Epithelial cell of proximal tubule (primary cell): Measurements from ENCODE around the gene RPL37. TPM values are rescaled to one million over a fixed set of nuclear protein-coding genes. Genes with fewer than 3 reads are reported as not detected.
"Not testable (repeated sequence)": the region's sequence is repeated elsewhere in the genome, so short reads cannot be mapped to it uniquely, and the experiment has no call there.

Source experiments
- DNase-seq: peaks from one replicate; pipeline ENCODE4 v3.0.0-alpha.2; 2011; ENCODE audit warnings: low read depth
- H3K4me3 ChIP-seq: 2 replicates; pipeline ENCODE4 v1.5.1; 2011; ENCODE audit warnings: low read depth, mild to moderate bottlenecking, low read length
- CTCF ChIP-seq: conservative IDR thresholded peaks from 2 replicates; pipeline ENCODE4 v1.5.1; 2012; ENCODE audit warnings: low read depth, mild to moderate bottlenecking, low read length
- total RNA-seq: library from RNA; depleted of rRNA; stranded (reverse); fragments of >200 nt; gene quantifications from 2 replicates; pipeline ENCODE4 v1.2.3, GENCODE V29; 2015

Gene RPL37
- total RNA-seq = 159 and 301 TPM in 2 replicates

- H3K4me3 ChIP-seq = peak within 1 kb of the TSS; percentile 96
- peak; percentile 74 for DNase-seq
- TF ChIP-seq CTCF = no peak
Measured at GRCh38 chr5:40834849-40835787, at the start of gene RPL37. RPL37 (minus strand) TSS chr5:40835222; CDS start chr5:40835185, 37 bp downstream.

- not testable (repeated sequence) for DNase-seq, H3K4me3 ChIP-seq
Measured at GRCh38 chr5:40883051-40883450, 48.0 kb upstream of the RPL37 start.

GRCh38 chr5:40882291-40882690, 47.3 kb upstream of the RPL37 start:
- H3K4me3 ChIP-seq = no peak overlapping the region
- DNase-seq = no peak
- TF ChIP-seq CTCF = no peak

- DNase-seq = no peak
- H3K4me3 ChIP-seq = no peak overlapping the region
- TF ChIP-seq CTCF = peak; percentile 43
Measured at GRCh38 chr5:40879163-40879942, 44.3 kb upstream of the RPL37 start.

GRCh38 chr5:40877371-40877988, 42.5 kb upstream of the RPL37 start:
- H3K4me3 ChIP-seq = no peak overlapping the region
- no peak for DNase-seq
- no peak for TF ChIP-seq CTCF

- no peak for DNase-seq
- no peak for TF ChIP-seq CTCF
- no peak overlapping the region for H3K4me3 ChIP-seq
Measured at GRCh38 chr5:40875958-40876357, 40.9 kb upstream of the RPL37 start.
